HUES6 (cell line): ENCODE measurements around the gene CLDN34.

Experiments used
- H3K27ac ChIP-seq: 2 replicates; pipeline ENCODE4 v1.7.0; 2013; ENCODE audit warnings: low read depth, mild to moderate bottlenecking, low read length, inconsistent platforms
- H3K27me3 ChIP-seq: 2 replicates; pipeline ENCODE4 v1.6.1; 2013; ENCODE audit warnings: low read length; ENCODE audit not compliant: control insufficient read depth, insufficient read depth
- H3K36me3 ChIP-seq: 2 replicates; pipeline ENCODE4 v1.6.1; 2013; ENCODE audit warnings: low read length; ENCODE audit not compliant: control insufficient read depth, insufficient read depth
- H3K4me1 ChIP-seq: 2 replicates; pipeline ENCODE4 v1.6.1; 2013; ENCODE audit warnings: low read length; ENCODE audit not compliant: control insufficient read depth, insufficient read depth
- H3K4me3 ChIP-seq: 2 replicates; pipeline ENCODE4 v1.5.1; 2013; ENCODE audit warnings: low read depth, low read length
- H3K9ac ChIP-seq: one replicate; pipeline ENCODE4 v1.6.1; 2013; ENCODE audit warnings: mild to moderate bottlenecking, low read length
- H3K9me3 ChIP-seq: 2 replicates; pipeline ENCODE4 v1.6.1; 2013; ENCODE audit warnings: low read depth, low read length; ENCODE audit not compliant: control insufficient read depth, insufficient read depth

Gene CLDN34

GRCh38 chrX:9940421-9940820 lies 26.7 kb upstream of the CLDN34 start:
- Histone ChIP-seq H3K4me3 (no peak overlapping the region), H3K36me3 (peaks cover 58% of the 10 kb centered on the region), H3K9me3 (peaks cover 9% of the 10 kb centered on the region; the same call in 1 of the 2 replicates), H3K27me3 (no peaks in the 10 kb centered on the region), H3K4me1 (no peaks in the 10 kb centered on the region), H3K9ac (no peak overlapping the region), H3K27ac (no peak overlapping the region)

- Histone ChIP-seq H3K36me3 (peaks cover 75% of the 10 kb centered on the region), H3K27me3 (no peaks in the 10 kb centered on the region), H3K4me3 (no peak overlapping the region), H3K9me3 (peaks cover 9% of the 10 kb centered on the region; the same call in 1 of the 2 replicates), H3K9ac (no peak overlapping the region), H3K4me1 (no peaks in the 10 kb centered on the region), H3K27ac (no peak overlapping the region)
Measured at GRCh38 chrX:9942086-9942485, 25.1 kb upstream of the CLDN34 start.

- no peaks in the 10 kb centered on the region for H3K27me3 ChIP-seq
- peaks cover 9% of the 10 kb centered on the region; the same call in 1 of the 2 replicates for H3K9me3 ChIP-seq
- H3K4me1 ChIP-seq = no peaks in the 10 kb centered on the region
- peaks cover 76% of the 10 kb centered on the region for H3K36me3 ChIP-seq
- no peak overlapping the region for H3K4me3 ChIP-seq
- no peak overlapping the region for H3K9ac ChIP-seq
- H3K27ac ChIP-seq = no peak overlapping the region
Measured at GRCh38 chrX:9943420-9943819, 23.7 kb upstream of the CLDN34 start.

GRCh38 chrX:9947131-9947794 lies 19.9 kb upstream of the CLDN34 start:
- peaks cover 14% of the 10 kb centered on the region; the same call in 1 of the 2 replicates for H3K9me3 ChIP-seq

GRCh38 chrX:9948406-9948805 lies 18.8 kb upstream of the CLDN34 start:
- Histone ChIP-seq H3K9ac (no peak overlapping the region), H3K36me3 (peaks cover 60% of the 10 kb centered on the region), H3K4me1 (no peaks in the 10 kb centered on the region), H3K4me3 (no peak overlapping the region), H3K9me3 (peaks cover 22% of the 10 kb centered on the region), H3K27ac (no peak overlapping the region), H3K27me3 (no peaks in the 10 kb centered on the region)

More at GRCh38 chrX:9947131-9947794, 19.9 kb upstream of the CLDN34 start:
- Histone ChIP-seq H3K36me3 (peaks cover 66% of the 10 kb centered on the region), H3K4me1 (no peaks in the 10 kb centered on the region), H3K9ac (no peak overlapping the region), H3K27me3 (no peaks in the 10 kb centered on the region), H3K4me3 (no peak overlapping the region), H3K27ac (no peak overlapping the region)

- Histone ChIP-seq H3K9ac (no peak overlapping the region), H3K9me3 (peaks cover 24% of the 10 kb centered on the region), H3K36me3 (peaks cover 32% of the 10 kb centered on the region), H3K4me1 (no peaks in the 10 kb centered on the region), H3K27ac (no peak overlapping the region), H3K4me3 (no peak overlapping the region), H3K27me3 (no peaks in the 10 kb centered on the region)
Measured at GRCh38 chrX:9952300-9952699, 14.9 kb upstream of the CLDN34 start.

- no peaks in the 10 kb centered on the region for H3K27me3 ChIP-seq
- H3K4me3 ChIP-seq = no peak overlapping the region
- no peaks in the 10 kb centered on the region for H3K4me1 ChIP-seq
- peaks cover 21% of the 10 kb centered on the region for H3K36me3 ChIP-seq
- H3K9me3 ChIP-seq = peaks cover 24% of the 10 kb centered on the region
- H3K9ac ChIP-seq = no peak overlapping the region
- no peak overlapping the region for H3K27ac ChIP-seq
Measured at GRCh38 chrX:9953396-9953795, 13.8 kb upstream of the CLDN34 start.

- Histone ChIP-seq H3K4me1 (no peaks in the 10 kb centered on the region), H3K27ac (no peak overlapping the region), H3K36me3 (peaks cover 6% of the 10 kb centered on the region; the same call in 1 of the 2 replicates), H3K9ac (no peak overlapping the region), H3K9me3 (peaks cover 24% of the 10 kb centered on the region), H3K27me3 (no peaks in the 10 kb centered on the region), H3K4me3 (no peak overlapping the region)
Measured at GRCh38 chrX:9955506-9955905, 11.7 kb upstream of the CLDN34 start.

GRCh38 chrX:9957743-9958142 lies 9.4 kb upstream of the CLDN34 start:
- no peak overlapping the region for H3K4me3 ChIP-seq
- no peak overlapping the region for H3K9ac ChIP-seq
- H3K27ac ChIP-seq = no peak overlapping the region
- no peaks in the 10 kb centered on the region for H3K4me1 ChIP-seq
- H3K36me3 ChIP-seq = no peaks in the 10 kb centered on the region
- H3K27me3 ChIP-seq = no peaks in the 10 kb centered on the region
- peaks cover 8% of the 10 kb centered on the region for H3K9me3 ChIP-seq

GRCh38 chrX:9958183-9958582 lies 9.0 kb upstream of the CLDN34 start:
- Histone ChIP-seq H3K36me3 (no peaks in the 10 kb centered on the region), H3K27me3 (no peaks in the 10 kb centered on the region), H3K9ac (no peak overlapping the region), H3K4me1 (no peaks in the 10 kb centered on the region), H3K27ac (no peak overlapping the region), H3K9me3 (peaks cover 4% of the 10 kb centered on the region; the same call in 1 of the 2 replicates), H3K4me3 (no peak overlapping the region)

GRCh38 chrX:9961750-9962149 lies 5.4 kb upstream of the CLDN34 start:
- no peaks in the 10 kb centered on the region for H3K4me1 ChIP-seq
- no peaks in the 10 kb centered on the region for H3K36me3 ChIP-seq
- no peaks in the 10 kb centered on the region for H3K27me3 ChIP-seq
- H3K27ac ChIP-seq = no peak overlapping the region
- H3K9me3 ChIP-seq = peaks cover under 1% of the 10 kb centered on the region; the same call in 1 of the 2 replicates
- H3K4me3 ChIP-seq = no peak overlapping the region
- no peak overlapping the region for H3K9ac ChIP-seq
